ENCODE measurements around the gene ETS1. TPM values are rescaled to one million over a fixed set of nuclear protein-coding genes. Genes with fewer than 3 reads are reported as not detected.
A peak's percentile ranks its signal among the peaks of the same experiment; 100 is the strongest.

ETS1 gene
- total RNA-seq, 1 donor from 2014 or later: 62.7 TPM

DNA sequence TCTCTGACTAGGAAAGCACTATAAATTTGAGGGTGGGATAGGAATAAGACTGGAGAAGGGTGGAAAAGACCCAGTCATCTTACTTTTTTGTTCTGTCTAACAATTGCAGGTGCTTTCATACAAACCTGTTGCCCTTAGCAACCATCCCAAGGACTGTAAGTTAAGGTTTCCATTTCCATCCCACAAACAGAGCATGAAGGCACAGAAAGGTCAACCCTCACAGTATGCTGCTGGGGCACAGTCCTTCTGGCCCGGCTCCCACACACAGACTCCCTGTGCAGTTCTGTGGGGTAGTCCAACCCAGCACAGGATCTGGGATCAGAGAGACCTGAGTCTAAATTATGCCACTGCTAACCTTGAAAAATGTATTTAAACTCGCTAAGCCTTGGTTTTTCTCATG lies 38.4 kb upstream of the ETS1 start:
- Histone ChIP-seq H3K36me3 (ENCODE audit: control insufficient read depth, insufficient read depth, low read length) (no peaks in the 10 kb centered on the region), H3K4me3 (ENCODE audit: low read depth, low read length) (no peak overlapping the region), H3K27me3 (ENCODE audit: control insufficient read depth, insufficient read depth, low read length) (no peaks in the 10 kb centered on the region)
- FAIRE-seq (no peak), DNase-seq (ENCODE audit: low read depth) (no peak)
- TF ChIP-seq, protein P1, sequence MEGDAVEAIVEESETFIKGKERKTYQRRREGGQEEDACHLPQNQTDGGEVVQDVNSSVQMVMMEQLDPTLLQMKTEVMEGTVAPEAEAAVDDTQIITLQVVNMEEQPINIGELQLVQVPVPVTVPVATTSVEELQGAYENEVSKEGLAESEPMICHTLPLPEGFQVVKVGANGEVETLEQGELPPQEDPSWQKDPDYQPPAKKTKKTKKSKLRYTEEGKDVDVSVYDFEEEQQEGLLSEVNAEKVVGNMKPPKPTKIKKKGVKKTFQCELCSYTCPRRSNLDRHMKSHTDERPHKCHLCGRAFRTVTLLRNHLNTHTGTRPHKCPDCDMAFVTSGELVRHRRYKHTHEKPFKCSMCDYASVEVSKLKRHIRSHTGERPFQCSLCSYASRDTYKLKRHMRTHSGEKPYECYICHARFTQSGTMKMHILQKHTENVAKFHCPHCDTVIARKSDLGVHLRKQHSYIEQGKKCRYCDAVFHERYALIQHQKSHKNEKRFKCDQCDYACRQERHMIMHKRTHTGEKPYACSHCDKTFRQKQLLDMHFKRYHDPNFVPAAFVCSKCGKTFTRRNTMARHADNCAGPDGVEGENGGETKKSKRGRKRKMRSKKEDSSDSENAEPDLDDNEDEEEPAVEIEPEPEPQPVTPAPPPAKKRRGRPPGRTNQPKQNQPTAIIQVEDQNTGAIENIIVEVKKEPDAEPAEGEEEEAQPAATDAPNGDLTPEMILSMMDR (IDR thresholded peaks at IDR 0.05; ENCODE audit: insufficient read depth, low read length, severe bottlenecking): no peak

DNA sequence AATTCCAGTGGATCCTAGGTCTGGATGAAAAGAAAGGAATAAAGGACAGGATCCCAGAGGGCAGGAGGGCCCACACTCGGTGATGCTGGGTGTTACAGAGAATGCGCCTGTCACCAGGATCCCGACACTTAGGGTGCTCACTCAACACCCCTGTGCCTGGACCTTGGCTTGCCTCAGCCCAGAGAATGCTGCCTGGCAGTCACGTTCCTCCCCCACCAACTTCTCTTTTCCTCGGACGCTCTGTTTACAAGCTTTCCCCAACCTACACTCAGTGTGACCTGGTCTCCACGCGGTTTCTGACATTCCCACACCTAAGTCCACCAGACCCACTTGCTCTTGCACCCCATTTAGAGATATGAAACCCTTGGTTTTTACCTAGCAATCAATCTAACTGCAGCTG lies 38.0 kb upstream of the ETS1 start:
- no peaks in the 10 kb centered on the region for H3K36me3 ChIP-seq (ENCODE audit: control insufficient read depth, insufficient read depth, low read length)
- H3K27me3 ChIP-seq (ENCODE audit: control insufficient read depth, insufficient read depth, low read length): no peaks in the 10 kb centered on the region
- DNase-seq (ENCODE audit: low read depth) (no peak), FAIRE-seq (no peak)
- TF ChIP-seq, protein P1 (IDR thresholded peaks at IDR 0.05; ENCODE audit: insufficient read depth, low read length, severe bottlenecking): no peak
- H3K4me3 ChIP-seq (ENCODE audit: low read depth, low read length): no peak overlapping the region

DNA sequence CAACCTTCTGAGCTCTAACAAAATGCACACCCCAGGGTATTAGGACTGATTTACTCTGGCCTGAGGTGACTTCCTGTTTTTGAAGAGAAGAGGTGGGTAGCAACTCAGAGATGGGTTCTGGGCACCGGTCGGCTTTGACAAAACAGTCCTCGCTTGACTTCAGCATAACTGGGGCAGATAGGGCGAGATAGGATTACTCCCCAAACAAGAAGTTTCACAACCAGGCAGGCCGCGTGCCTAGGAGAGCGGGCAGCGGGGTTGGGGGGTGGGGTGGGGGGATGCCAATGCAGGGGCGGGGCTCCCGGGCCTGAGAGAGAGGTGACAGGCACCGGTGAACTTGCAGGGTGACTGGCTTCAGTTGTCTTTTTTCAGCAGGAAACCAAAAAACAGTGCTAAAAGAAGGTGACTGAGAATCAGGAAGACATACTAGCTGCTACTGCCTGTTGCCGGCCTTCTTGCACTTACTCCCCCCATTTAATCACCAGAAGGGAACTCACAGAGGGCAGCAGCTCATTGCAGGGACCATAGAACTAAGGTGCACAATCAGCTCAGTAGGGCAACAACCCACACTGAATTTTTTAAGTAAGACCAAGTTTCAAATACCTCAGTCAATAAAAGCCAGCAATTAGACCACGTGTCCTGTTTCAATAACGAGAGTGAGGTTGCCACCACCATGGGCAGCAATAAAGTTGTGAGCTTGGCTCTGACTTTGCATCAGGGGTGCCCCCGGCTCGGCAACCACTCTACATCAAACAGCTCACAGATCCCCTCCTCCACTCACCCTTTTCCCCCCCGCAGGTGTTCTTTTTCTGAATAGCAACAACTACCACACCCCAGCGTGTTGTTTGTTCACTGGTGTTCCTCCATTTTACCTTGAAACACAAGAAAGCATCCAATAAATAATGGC lies 37.2 kb upstream of the ETS1 start:
- H3K27me3 ChIP-seq (ENCODE audit: control insufficient read depth, insufficient read depth, low read length): no peaks in the 10 kb centered on the region
- no peaks in the 10 kb centered on the region for H3K36me3 ChIP-seq (ENCODE audit: control insufficient read depth, insufficient read depth, low read length)
- DNase-seq (ENCODE audit: low read depth): peak; percentile 49
- TF ChIP-seq, protein P1 (IDR thresholded peaks at IDR 0.05; ENCODE audit: insufficient read depth, low read length, severe bottlenecking): no peak
- no peak overlapping the region for H3K4me3 ChIP-seq (ENCODE audit: low read depth, low read length)
- no peak for FAIRE-seq

DNA sequence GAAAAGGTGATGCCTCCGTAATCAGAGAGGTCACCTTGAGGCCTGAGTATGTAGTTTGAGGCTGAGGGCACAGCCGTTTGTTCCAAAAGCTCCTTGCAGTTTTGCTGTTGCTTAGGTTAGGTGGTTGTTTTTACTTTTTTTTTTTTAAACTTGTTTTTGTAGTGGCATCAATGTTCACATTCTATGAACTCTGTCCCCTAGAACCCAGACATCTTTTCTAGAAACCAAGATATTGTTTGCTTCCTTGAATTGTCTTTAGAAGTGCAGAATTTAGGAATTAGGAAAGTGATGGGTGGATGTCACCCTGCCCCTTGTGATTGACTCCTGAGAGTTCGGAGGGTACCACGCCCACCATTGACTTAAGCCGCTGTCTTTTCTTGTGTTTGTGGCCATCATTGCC lies 35.7 kb upstream of the ETS1 start:
- H3K36me3 ChIP-seq (ENCODE audit: control insufficient read depth, insufficient read depth, low read length): no peaks in the 10 kb centered on the region
- no peak overlapping the region for H3K4me3 ChIP-seq (ENCODE audit: low read depth, low read length)
- no peak for DNase-seq (ENCODE audit: low read depth)
- H3K27me3 ChIP-seq (ENCODE audit: control insufficient read depth, insufficient read depth, low read length): no peaks in the 10 kb centered on the region
- FAIRE-seq: no peak
- TF ChIP-seq, protein P1 (IDR thresholded peaks at IDR 0.05; ENCODE audit: insufficient read depth, low read length, severe bottlenecking): no peak

DNA sequence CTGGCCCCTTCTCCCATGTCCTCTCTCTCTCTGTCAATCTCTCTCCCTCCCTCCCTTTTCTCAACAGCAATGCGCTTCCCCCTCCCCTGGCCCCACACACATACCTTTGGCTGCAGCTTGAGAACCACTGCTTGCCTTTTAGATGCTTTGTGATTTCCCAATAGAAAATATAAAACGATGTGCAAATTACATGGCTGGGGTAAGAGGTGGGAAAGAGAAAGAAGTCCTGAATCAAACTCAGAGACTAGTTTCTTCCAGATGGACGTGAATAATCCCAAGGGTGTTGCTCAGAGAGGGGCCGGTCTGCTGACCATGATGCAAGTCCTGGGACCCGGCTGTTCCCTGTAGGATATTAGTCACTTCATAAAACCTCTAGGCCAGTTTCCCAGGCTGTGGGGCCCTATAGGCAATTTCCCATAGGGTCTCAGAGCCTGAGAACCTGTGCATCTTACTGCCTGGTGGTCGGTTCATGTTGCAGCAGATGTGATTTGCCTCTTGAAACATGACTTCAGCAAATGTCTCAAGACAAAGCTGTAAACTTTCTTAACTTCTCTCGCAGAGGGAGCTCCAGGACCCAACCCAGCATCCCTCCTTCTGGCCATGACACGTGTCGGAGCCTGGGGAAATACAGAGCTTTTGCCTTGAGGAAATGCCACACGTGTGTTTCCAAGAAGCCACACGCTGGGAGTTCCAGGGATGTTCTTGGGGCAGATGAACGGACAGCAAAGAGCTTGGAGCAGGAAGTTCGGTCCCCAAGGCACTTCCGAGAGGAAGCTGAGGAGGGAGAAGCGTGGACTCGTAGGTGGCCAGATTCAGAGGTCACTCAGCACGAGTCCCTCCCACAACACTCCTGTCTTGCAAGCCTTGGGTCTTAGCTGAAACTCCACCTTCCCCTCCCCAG lies 34.5 kb upstream of the ETS1 start:
- H3K27me3 ChIP-seq (ENCODE audit: control insufficient read depth, insufficient read depth, low read length): peaks cover 4% of the 10 kb centered on the region
- no peak overlapping the region for H3K4me3 ChIP-seq (ENCODE audit: low read depth, low read length)
- no peak for FAIRE-seq
- DNase-seq (ENCODE audit: low read depth): peak; percentile 52
- TF ChIP-seq, protein P1 (IDR thresholded peaks at IDR 0.05; ENCODE audit: insufficient read depth, low read length, severe bottlenecking): no peak
- no peaks in the 10 kb centered on the region for H3K36me3 ChIP-seq (ENCODE audit: control insufficient read depth, insufficient read depth, low read length)

Measured in bronchial epithelial cell (primary cell).